Measurements from ENCODE around the gene TSHZ1. TPM values are rescaled to one million over a fixed set of nuclear protein-coding genes. Genes with fewer than 3 reads are reported as not detected.
"Not testable (repeated sequence)": the region's sequence is repeated elsewhere in the genome, so short reads cannot be mapped to it uniquely, and the experiment has no call there.

The TSHZ1 gene
- total RNA-seq, 4 donors from 2014 or later = 14.1 to 23.3 (median 17.6) TPM

DNA sequence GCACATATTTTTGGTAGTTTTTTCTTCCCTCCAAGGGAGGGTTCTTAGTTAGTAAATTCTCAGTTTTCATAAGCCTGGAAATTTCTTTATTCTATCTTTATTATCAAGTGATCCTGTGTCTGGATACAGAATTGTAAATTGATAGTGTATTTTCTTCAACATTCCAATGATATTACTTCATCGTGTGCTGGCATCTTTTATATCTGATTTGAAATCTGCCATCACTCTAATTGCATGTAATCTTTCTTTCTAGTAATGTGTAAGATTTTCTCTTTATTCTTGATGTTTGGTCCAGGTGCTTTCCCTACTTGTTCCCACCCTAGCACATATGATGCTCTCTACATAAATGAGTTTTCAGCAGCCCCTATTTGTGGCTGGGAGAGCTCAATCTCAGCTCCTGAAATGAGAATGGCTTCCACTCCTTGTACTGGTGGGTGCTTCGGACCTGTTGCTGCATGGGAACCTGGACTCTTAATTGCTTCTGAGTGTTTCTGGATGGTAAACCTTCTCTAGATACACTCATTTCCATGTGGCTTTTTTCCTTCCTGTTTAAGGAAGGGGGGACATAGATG, 114.2 kb downstream of the TSHZ1 start:
- WGBS, 2 donors = 57 to 69% methylated on average over 2 of the region's 2 CpGs
- intact Hi-C loops (cut with DNase I; ENCODE audit: low total_unique reads) = no loop called here
- DNase-seq (ENCODE audit: low spot score in 2 of 2) = no peak
- no peak overlapping the region for H3K4me3 ChIP-seq (ENCODE audit: low read depth, poor library complexity, severe bottlenecking)
- TF ChIP-seq, protein P1, sequence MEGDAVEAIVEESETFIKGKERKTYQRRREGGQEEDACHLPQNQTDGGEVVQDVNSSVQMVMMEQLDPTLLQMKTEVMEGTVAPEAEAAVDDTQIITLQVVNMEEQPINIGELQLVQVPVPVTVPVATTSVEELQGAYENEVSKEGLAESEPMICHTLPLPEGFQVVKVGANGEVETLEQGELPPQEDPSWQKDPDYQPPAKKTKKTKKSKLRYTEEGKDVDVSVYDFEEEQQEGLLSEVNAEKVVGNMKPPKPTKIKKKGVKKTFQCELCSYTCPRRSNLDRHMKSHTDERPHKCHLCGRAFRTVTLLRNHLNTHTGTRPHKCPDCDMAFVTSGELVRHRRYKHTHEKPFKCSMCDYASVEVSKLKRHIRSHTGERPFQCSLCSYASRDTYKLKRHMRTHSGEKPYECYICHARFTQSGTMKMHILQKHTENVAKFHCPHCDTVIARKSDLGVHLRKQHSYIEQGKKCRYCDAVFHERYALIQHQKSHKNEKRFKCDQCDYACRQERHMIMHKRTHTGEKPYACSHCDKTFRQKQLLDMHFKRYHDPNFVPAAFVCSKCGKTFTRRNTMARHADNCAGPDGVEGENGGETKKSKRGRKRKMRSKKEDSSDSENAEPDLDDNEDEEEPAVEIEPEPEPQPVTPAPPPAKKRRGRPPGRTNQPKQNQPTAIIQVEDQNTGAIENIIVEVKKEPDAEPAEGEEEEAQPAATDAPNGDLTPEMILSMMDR (IDR thresholded peaks at IDR 0.05) = no peak
- TF ChIP-seq POLR2A (IDR thresholded peaks at IDR 0.05) = no peak

DNA sequence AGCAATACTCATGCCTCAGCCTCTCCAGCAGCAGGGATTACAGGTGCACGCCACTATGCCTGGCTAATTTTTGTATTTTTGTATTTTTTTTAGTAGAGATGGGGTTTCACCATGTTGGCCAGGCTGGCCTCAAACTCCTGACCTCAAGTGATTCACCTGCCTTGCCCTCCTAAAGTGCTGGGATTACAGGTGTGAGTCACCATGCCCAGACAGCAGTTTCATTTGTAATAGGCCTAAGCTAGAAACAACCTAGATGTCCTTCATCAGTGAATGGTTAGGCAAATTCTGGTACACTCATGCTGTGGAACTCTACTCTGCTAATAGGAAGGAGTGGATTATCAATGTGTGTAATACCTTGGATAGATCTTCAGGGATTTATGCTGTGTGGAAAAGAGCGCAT, 119.2 kb downstream of the TSHZ1 start:
- intact Hi-C loops (cut with DNase I; ENCODE audit: low total_unique reads); DNase-seq (ENCODE audit: low spot score in 2 of 2); H3K4me3 ChIP-seq (ENCODE audit: low read depth, poor library complexity, severe bottlenecking): not testable (repeated sequence)
- 94 to 95% methylated on average over 2 of the region's 2 CpGs for WGBS, 2 donors

DNA sequence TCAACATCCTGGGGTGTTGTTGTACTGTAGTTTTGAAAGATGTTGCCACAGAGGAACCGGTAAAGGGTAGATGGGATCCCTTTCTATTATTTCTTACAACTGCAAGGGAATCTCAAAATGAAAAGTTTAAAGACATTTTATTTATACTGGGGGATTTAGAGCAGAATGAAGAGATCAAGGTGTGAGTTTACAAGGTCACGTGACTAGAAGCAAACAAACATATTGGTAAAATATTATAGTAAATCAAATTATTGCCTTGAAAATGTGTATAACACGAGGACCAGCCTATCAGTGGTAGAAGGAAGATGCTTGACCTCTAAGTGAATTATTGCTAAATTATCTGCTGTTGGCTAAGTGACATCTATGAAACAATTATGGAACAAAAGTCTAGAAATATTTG, 119.7 kb downstream of the TSHZ1 start:
- no peak for DNase-seq (ENCODE audit: low spot score in 2 of 2)
- 92% methylated on average over 3 of the region's 3 CpGs for WGBS, 2 donors
- intact Hi-C loops (cut with DNase I; ENCODE audit: low total_unique reads) = no loop called here
- H3K4me3 ChIP-seq (ENCODE audit: low read depth, poor library complexity, severe bottlenecking) = no peak overlapping the region
- TF ChIP-seq POLR2A (IDR thresholded peaks at IDR 0.05) = no peak
- TF ChIP-seq, protein P1 (IDR thresholded peaks at IDR 0.05) = no peak

- WGBS, 2 donors = 79 to 83% methylated on average over 3 to 5 of the region's 5 CpGs
- intact Hi-C loops (cut with DNase I; ENCODE audit: low total_unique reads) = no loop called here
- H3K4me3 ChIP-seq (ENCODE audit: low read depth, poor library complexity, severe bottlenecking) = no peak overlapping the region
- DNase-seq (ENCODE audit: low spot score in 2 of 2) = no peak
- TF ChIP-seq POLR2A (IDR thresholded peaks at IDR 0.05) = no peak
- TF ChIP-seq, protein P1 (IDR thresholded peaks at IDR 0.05) = no peak
Observed at GRCh38 chr18:75334869-75335268, 124.3 kb downstream of the TSHZ1 start.

- TF ChIP-seq POLR2A (IDR thresholded peaks at IDR 0.05) = no peak
- TF ChIP-seq, protein P1 (IDR thresholded peaks at IDR 0.05) = no peak
- intact Hi-C loops (cut with DNase I; ENCODE audit: low total_unique reads) = no loop called here
- no peak for DNase-seq (ENCODE audit: low spot score in 2 of 2)
- no peak overlapping the region for H3K4me3 ChIP-seq (ENCODE audit: low read depth, poor library complexity, severe bottlenecking)
- WGBS, 2 donors = 96 to 98% methylated on average over 6 of the region's 6 CpGs
Observed at GRCh38 chr18:75335511-75335910, 124.9 kb downstream of the TSHZ1 start.

- no peak for DNase-seq (ENCODE audit: low spot score in 2 of 2)
- WGBS, 2 donors = 79 to 97% methylated on average over 6 of the region's 6 CpGs
- no peak overlapping the region for H3K4me3 ChIP-seq (ENCODE audit: low read depth, poor library complexity, severe bottlenecking)
- TF ChIP-seq POLR2A (IDR thresholded peaks at IDR 0.05) = no peak
- TF ChIP-seq, protein P1 (IDR thresholded peaks at IDR 0.05) = no peak
- intact Hi-C loops (cut with DNase I; ENCODE audit: low total_unique reads) = no loop called here
Observed at GRCh38 chr18:75336767-75337166, 126.2 kb downstream of the TSHZ1 start.
